SK-N-SH (cell line): ENCODE measurements around the gene CASZ1. TPM values are rescaled to one million over a fixed set of nuclear protein-coding genes. Genes with fewer than 3 reads are reported as not detected.
A peak's percentile ranks its signal among the peaks of the same experiment; 100 is the strongest.

Experiments
- CTCF ChIA-PET: fragments of 300-600, 350-600 bp; formaldehyde crosslinking; extraction: SDS; loops from one replicate; lab custom pipeline; 2021; lab: Yijun Ruan, JAX
- POLR2A ChIA-PET: fragments of 350-600 bp; sonication (Branson Sonifier 250); formaldehyde crosslinking; extraction: SDS; loops from one replicate; lab custom pipeline; 2020; ENCODE audit warnings: antibody characterized with exemption, inconsistent platforms; lab: Yijun Ruan, JAX
- DNase-seq: peaks from one replicate; pipeline ENCODE4 v3.0.0; 2012
- H2AFZ ChIP-seq: fragments of 200-600 bp; sonication (generic); 2 replicates; pipeline ENCODE4 v1.8.1; 2016; ENCODE audit warnings: antibody characterized with exemption, mild to moderate bottlenecking, low read depth
- H3F3A ChIP-seq: fragments of 200-600 bp; sonication (generic); replicated peaks from 2 replicates; pipeline ENCODE3; 2016; ENCODE audit warnings: antibody characterized with exemption, mild to moderate bottlenecking; ENCODE audit not compliant: insufficient read depth
- H3K27ac ChIP-seq, 2 experiments: fragments of 200-500 bp in 1 of 2; fragments of 200-600 bp in 1 of 2; sonication (Bioruptor generic) in 1 of 2; sonication (generic), shearing (Covaris generic) in 1 of 2; 2 replicates each; pipeline versions ENCODE4 v1.5.1 to v1.6.1; 2014 to 2016; ENCODE audit warnings: low read depth in 2 of 2, inconsistent platforms in 1 of 2, low read length in 1 of 2, mild to moderate bottlenecking in 1 of 2, mixed read lengths in 1 of 2
- H3K27me3 ChIP-seq: fragments of 200-600 bp; sonication (generic), shearing (Covaris generic); 2 replicates; pipeline ENCODE4 v1.6.1; 2016; ENCODE audit warnings: mixed run types; ENCODE audit not compliant: insufficient read depth
- H3K36me3 ChIP-seq, 2 experiments: fragments of 200-500 bp in 1 of 2; fragments of 200-600 bp in 1 of 2; sonication (Bioruptor generic) in 1 of 2; sonication (generic) in 1 of 2; replicated peaks in 1 of 2; 2 replicates each; pipeline versions ENCODE3 to v1.5.1; 2014 to 2016; ENCODE audit warnings: low read length in 1 of 2, mild to moderate bottlenecking in 1 of 2; ENCODE audit not compliant: insufficient read depth in 2 of 2, control insufficient read depth in 1 of 2
- H3K4me1 ChIP-seq, 2 experiments: fragments of 200-500 bp in 1 of 2; fragments of 200-600 bp in 1 of 2; sonication (Bioruptor generic) in 1 of 2; sonication (generic), shearing (Covaris generic) in 1 of 2; 2 replicates each; pipeline versions ENCODE4 v1.5.1 to v1.6.1; 2014 to 2016; ENCODE audit warnings: low read depth in 1 of 2, low read length in 1 of 2, mixed run types in 1 of 2; ENCODE audit not compliant: insufficient read depth in 2 of 2, control insufficient read depth in 1 of 2
- H3K4me2 ChIP-seq: fragments of 200-600 bp; sonication (generic), shearing (Covaris generic); 2 replicates; pipeline ENCODE4 v1.6.1; 2017; ENCODE audit warnings: mixed run types
- H3K4me3 ChIP-seq, 2 experiments: fragments of 200-500 bp in 1 of 2; fragments of 200-600 bp in 1 of 2; sonication (Bioruptor generic) in 1 of 2; sonication (generic), shearing (Covaris generic) in 1 of 2; 2 replicates each; pipeline versions ENCODE4 v1.5.1 to v1.8.1; 2014 to 2016; ENCODE audit warnings: low read depth in 2 of 2, inconsistent platforms in 1 of 2, low read length in 1 of 2, mild to moderate bottlenecking in 1 of 2, mixed read lengths in 1 of 2, moderate library complexity in 1 of 2
- H3K79me2 ChIP-seq: fragments of 200-600 bp; sonication (generic); 2 replicates; pipeline ENCODE4 v1.8.1; 2017; ENCODE audit warnings: mild to moderate bottlenecking; ENCODE audit not compliant: insufficient read depth
- H3K9ac ChIP-seq: fragments of 200-600 bp; sonication (generic); 2 replicates; pipeline ENCODE4 v1.6.1; 2017; ENCODE audit warnings: mixed run types
- H3K9me2 ChIP-seq: fragments of 200-600 bp; sonication (generic); 2 replicates; pipeline ENCODE4 v1.6.1; 2017; ENCODE audit warnings: mixed run types
- H3K9me3 ChIP-seq: fragments of 200-600 bp; sonication (generic); 2 replicates; pipeline ENCODE4 v1.6.1; 2017; ENCODE audit warnings: mixed run types, mild to moderate bottlenecking, moderate library complexity
- H4K20me1 ChIP-seq: fragments of 200-600 bp; sonication (generic); 2 replicates; pipeline ENCODE4 v1.6.1; 2017; ENCODE audit warnings: mild to moderate bottlenecking, mixed run types; ENCODE audit not compliant: insufficient read depth
- CHD2 ChIP-seq: fragments of 150-350 bp; IDR thresholded peaks from 2 replicates; pipeline ENCODE4 v1.6.1; 2018; ENCODE audit warnings: low read length; ENCODE audit not compliant: partially characterized antibody
- ELF1 ChIP-seq: IDR thresholded peaks from 2 replicates; pipeline ENCODE4 v1.4.0; 2012
- FOSL2 ChIP-seq: IDR thresholded peaks from 2 replicates; pipeline ENCODE4 v1.4.0; 2012; ENCODE audit warnings: low read depth, mild to moderate bottlenecking, moderate library complexity, borderline replicate concordance
- FOXM1 ChIP-seq: IDR thresholded peaks from 2 replicates; pipeline ENCODE4 v1.4.0; 2012; ENCODE audit warnings: low read depth, mild to moderate bottlenecking
- GABPA ChIP-seq: IDR thresholded peaks from 2 replicates; pipeline ENCODE4 v1.4.0; 2012; ENCODE audit warnings: low read depth, mild to moderate bottlenecking
- GATA2 ChIP-seq: sonication (generic); formaldehyde crosslinking; IDR thresholded peaks from 2 replicates; pipeline ENCODE4 v1.5.0; 2020; ENCODE audit warnings: mild to moderate bottlenecking, missing genetic modification reagents
- IRF3 ChIP-seq: fragments of 150-350 bp; IDR thresholded peaks from 2 replicates; pipeline ENCODE4 v1.6.1; 2016; ENCODE audit warnings: mild to moderate bottlenecking, low read depth, low read length
- JUND ChIP-seq: IDR thresholded peaks from 2 replicates; pipeline ENCODE4 v1.4.0; 2012
- MXI1 ChIP-seq: IDR thresholded peaks from 2 replicates; pipeline ENCODE4 v1.6.1; 2012; ENCODE audit warnings: mild to moderate bottlenecking, low read depth, low read length, improper control_type of control experiment
- NFIC ChIP-seq: IDR thresholded peaks from 2 replicates; pipeline ENCODE4 v1.4.0; 2012; ENCODE audit warnings: borderline replicate concordance
- PBX3 ChIP-seq: IDR thresholded peaks from 2 replicates; pipeline ENCODE4; 2012
- RAD21 ChIP-seq: IDR thresholded peaks from 2 replicates; pipeline ENCODE4 v1.6.1; 2012; ENCODE audit warnings: mild to moderate bottlenecking, low read length
- SMC3 ChIP-seq: IDR thresholded peaks from 2 replicates; pipeline ENCODE4 v1.6.1; 2012; ENCODE audit warnings: low read depth, low read length, improper control_type of control experiment
- TEAD4 ChIP-seq: IDR thresholded peaks from 2 replicates; pipeline ENCODE4 v1.4.0; 2012; ENCODE audit warnings: mild to moderate bottlenecking, borderline replicate concordance; ENCODE audit not compliant: insufficient read depth
- USF1 ChIP-seq: IDR thresholded peaks from 2 replicates; pipeline ENCODE4 v1.4.0; 2012; ENCODE audit warnings: low read depth, borderline replicate concordance
- WGBS: methylation state at CpG from one replicate; pipeline ENCODE4 v1.1.6; 2017; ENCODE audit warnings: low lambda C conversion rate; 5-methylcytosine and 5-hydroxymethylcytosine counted together
- polyA plus RNA-seq, 3 experiments: library from polyadenylated mRNA; depleted of rRNA; stranded (reverse); fragments of >200 nt; gene quantifications; 2 replicates each; pipeline ENCODE4 v1.2.3, GENCODE V29; 2012

Gene CASZ1
- polyA plus RNA-seq, 1 of the 3 experiments (the other 2 are of a cell fraction) = 0.51 TPM

- H3K4me3 ChIP-seq = no peak overlapping the region
- WGBS = 41% methylated on average over 3 of the region's 11 CpGs
- H2AFZ ChIP-seq = no peak overlapping the region
- H3K27ac ChIP-seq = no peak overlapping the region
- no peak for TF ChIP-seq JUND
- TF ChIP-seq SMC3 = peak; percentile 70; the same call in 1 of the 2 replicates
- peak; percentile 74 for TF ChIP-seq RAD21
- no peak for TF ChIP-seq MXI1
- ChIA-PET POLR2A (no interaction called here), CTCF (interaction anchor here (0.8 to 3.2 kb wide), 19 partner anchors 8 to 294 kb away, joined by 3 to 11 read pairs (median 6); no protein-coding TSS in a partner anchor)
- DNase-seq = peak; percentile 86
- no peaks in the 10 kb centered on the region for H3K9me3 ChIP-seq
- peaks cover 3 to 10% of the 10 kb centered on the region in 2 experiments; a peak in 2 of 4 replicates for H3K4me1 ChIP-seq
- H3K9ac ChIP-seq = no peak overlapping the region
- H3K79me2 ChIP-seq = no peaks in the 10 kb centered on the region
- H3K27me3 ChIP-seq = peaks cover 51% of the 10 kb centered on the region
- no peaks in the 10 kb centered on the region for H3K9me2 ChIP-seq
- H4K20me1 ChIP-seq = no peaks in the 10 kb centered on the region
- no peaks in the 10 kb centered on the region for H3K36me3 ChIP-seq
- H3K4me2 ChIP-seq = no peak overlapping the region
- H3F3A ChIP-seq = peaks cover 3% of the 10 kb centered on the region
These were observed 7.8 kb downstream of the CASZ1 start for GRCh38 chr1:10788592-10789006.

- POLR2A ChIA-PET = no interaction called here
- Histone ChIP-seq H3K4me1 (peaks cover 0 to 10% of the 10 kb centered on the region in 2 experiments; a peak in 2 of 4 replicates), H3K4me2 (no peak overlapping the region), H3K4me3 (no peak overlapping the region), H3K36me3 (no peaks in the 10 kb centered on the region), H3K9me3 (no peaks in the 10 kb centered on the region), H2AFZ (no peak overlapping the region), H3K27ac (no peak overlapping the region), H3K27me3 (peaks cover 45% of the 10 kb centered on the region), H3F3A (no peaks in the 10 kb centered on the region), H3K9me2 (no peaks in the 10 kb centered on the region), H4K20me1 (no peaks in the 10 kb centered on the region), H3K9ac (no peak overlapping the region), H3K79me2 (no peaks in the 10 kb centered on the region)
- WGBS = 69% methylated on average over 16 of the region's 21 CpGs
- no peak for DNase-seq
- CTCF ChIA-PET = interaction anchor here (0.8 to 3.2 kb wide), 11 partner anchors 11 to 293 kb away, joined by 3 to 11 read pairs (median 8); no protein-coding TSS in a partner anchor
- TF ChIP-seq NFIC (no peak), CHD2 (no peak), USF1 (no peak), TEAD4 (no peak), FOSL2 (no peak), ELF1 (no peak), MXI1 (no peak), GATA2 (CRISPR knock-in tag) (no peak), GABPA (no peak), FOXM1 (no peak), PBX3 (no peak), RAD21 (no peak), IRF3 (no peak)
These were observed 9.2 kb downstream of the CASZ1 start for GRCh38 chr1:10787286-10787685.
